ENCODE measurements around the gene AXL. TPM values are rescaled to one million over a fixed set of nuclear protein-coding genes. Genes with fewer than 3 reads are reported as not detected.
A peak's percentile ranks its signal among the peaks of the same experiment; 100 is the strongest.

The AXL gene
- total RNA-seq (2021; ENCODE audit: unreplicated experiment) (128 TPM), Bru-seq, nascent RNA (percentile 80 among the genes with signal in this experiment), BruChase-seq, experiment 1, labeled RNA remaining after a 2-hour chase (percentile 78 among the genes with signal in this experiment), BruChase-seq, experiment 2, labeled RNA remaining after a 6-hour chase (percentile 88 among the genes with signal in this experiment)
- polyA plus RNA-seq (2012; ENCODE audit: insufficient read length): 87.2 TPM
- long read RNA-seq, full-length matches to known transcripts: 39 of 169 reads
- long read RNA-seq, partial matches to known transcripts: 110 of 169 reads
- long read RNA-seq, other reads (novel, unspliced or antisense): 20 of 169 reads

- in situ Hi-C loops (cut with HindIII; ENCODE audit: low pct_unique_long_range_greater_than_20kb, low sequenced_read_pairs): no loop called here
- Histone ChIP-seq H3K4me1 (ENCODE audit: control insufficient read depth, insufficient read depth, low read length) (peaks cover 28% of the 10 kb centered on the region), H3K36me3 (ENCODE audit: control insufficient read depth, insufficient read depth, low read length) (no peaks in the 10 kb centered on the region), H3K27ac (ENCODE audit: low read length) (peak within 1 kb of the TSS; percentile 84), H3K27me3 (ENCODE audit: control insufficient read depth, insufficient read depth, low read length) (no peaks in the 10 kb centered on the region), H3K9me3 (ENCODE audit: control insufficient read depth, insufficient read depth, low read depth, low read length) (no peaks in the 10 kb centered on the region), H3K4me3 (ENCODE audit: low read depth in 2 of 2, low read length in 2 of 2) (peak within 1 kb of the TSS; percentile 56 to 80)
- intact Hi-C loops (cut with micrococcal nuclease; ENCODE audit: unreplicated experiment): no loop called here
- TF ChIP-seq POLR2AphosphoS5 (IDR thresholded peaks at IDR 0.05; ENCODE audit: low read depth, low read length): peak; percentile 29; the same call in 1 of the 2 replicates
- 0 out of 2 replicates have a peak, but pooled peaks have one; percentile 68 for TF ChIP-seq SIN3A (IDR thresholded peaks at IDR 0.05; ENCODE audit: borderline replicate concordance, insufficient read depth, low read depth, low read length)
- no peak for TF ChIP-seq REST (IDR thresholded peaks at IDR 0.05; ENCODE audit: insufficient read depth in 1 of 2, low read depth in 2 of 2, low read length in 1 of 2)
- ChIA-PET CTCF (interaction anchor here (0.5 to 0.8 kb wide), 3 partner anchors 29 to 85 kb away, joined by 3 to 11 read pairs (median 6); no protein-coding TSS in a partner anchor), POLR2A (no interaction called here)
- DNase-seq (ENCODE audit: low read depth, low spot score) (no peak), ATAC-seq (peak; percentile 78)
- no TSS peak for BruUV-seq (replicated peaks)
Observed at GRCh38 chr19:41218615-41219507, at the start of gene AXL. TSS of gene AXL (plus strand) at chr19:41219223. CDS start at chr19:41219393, 170 bp downstream.

DNA sequence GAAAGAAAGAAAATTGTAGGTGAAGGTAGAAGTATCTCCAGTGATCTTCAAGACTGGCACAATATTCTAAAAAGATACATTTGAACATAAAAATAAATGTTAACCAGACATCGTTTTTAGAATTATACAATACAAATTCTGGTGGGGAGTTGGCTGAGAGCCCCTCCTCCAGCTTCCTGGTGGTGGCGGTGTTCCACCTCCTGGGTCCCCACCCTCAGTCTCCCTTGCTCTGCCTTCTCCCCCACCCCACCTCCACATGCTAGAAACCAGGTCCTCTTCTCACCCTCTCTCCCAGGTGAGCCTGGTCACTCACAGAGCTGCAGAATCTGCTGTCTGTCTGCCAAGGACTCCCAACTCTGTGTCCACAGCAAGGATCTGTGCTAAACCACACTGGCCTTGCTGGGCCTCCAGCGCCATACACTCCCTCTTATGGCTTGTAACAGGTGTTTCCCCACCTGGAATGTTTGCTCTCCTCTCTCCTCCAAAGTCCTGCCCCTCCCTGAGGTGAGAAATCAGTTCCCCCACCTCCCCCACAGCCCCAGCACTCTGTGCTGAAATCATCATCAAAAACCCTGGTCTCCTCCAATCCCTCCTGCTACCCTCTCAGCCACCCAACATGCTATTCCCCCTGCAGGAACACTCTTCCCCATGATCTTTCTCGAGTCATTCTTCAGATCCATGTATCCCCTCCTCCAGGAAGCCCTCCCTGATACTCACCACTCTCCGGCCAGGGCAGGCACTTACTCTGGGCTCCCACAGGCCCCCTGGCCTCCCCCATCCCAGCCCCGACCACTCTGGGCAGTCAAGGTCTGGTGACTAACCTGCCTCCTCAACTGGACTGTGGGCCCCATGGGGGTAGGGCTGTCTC lies 46.5 kb upstream of the AXL start:
- no peaks in the 10 kb centered on the region for H3K36me3 ChIP-seq (ENCODE audit: control insufficient read depth, insufficient read depth, low read length)
- no peak for DNase-seq (ENCODE audit: low read depth, low spot score)
- no TSS peak for BruUV-seq (replicated peaks)
- ChIA-PET POLR2A (interaction anchor here (0.7 kb wide), 1 partner anchor 20 kb away, joined by 3 read pairs; no protein-coding TSS in a partner anchor), CTCF (no interaction called here)
- H3K4me3 ChIP-seq (ENCODE audit: low read depth in 2 of 2, low read length in 2 of 2): no peak overlapping the region
- no peak for TF ChIP-seq SIN3A (IDR thresholded peaks at IDR 0.05; ENCODE audit: borderline replicate concordance, insufficient read depth, low read depth, low read length)
- no peak for TF ChIP-seq TCF7L2 (IDR thresholded peaks at IDR 0.05; ENCODE audit: low read depth, low read length)
- TF ChIP-seq, protein P1, sequence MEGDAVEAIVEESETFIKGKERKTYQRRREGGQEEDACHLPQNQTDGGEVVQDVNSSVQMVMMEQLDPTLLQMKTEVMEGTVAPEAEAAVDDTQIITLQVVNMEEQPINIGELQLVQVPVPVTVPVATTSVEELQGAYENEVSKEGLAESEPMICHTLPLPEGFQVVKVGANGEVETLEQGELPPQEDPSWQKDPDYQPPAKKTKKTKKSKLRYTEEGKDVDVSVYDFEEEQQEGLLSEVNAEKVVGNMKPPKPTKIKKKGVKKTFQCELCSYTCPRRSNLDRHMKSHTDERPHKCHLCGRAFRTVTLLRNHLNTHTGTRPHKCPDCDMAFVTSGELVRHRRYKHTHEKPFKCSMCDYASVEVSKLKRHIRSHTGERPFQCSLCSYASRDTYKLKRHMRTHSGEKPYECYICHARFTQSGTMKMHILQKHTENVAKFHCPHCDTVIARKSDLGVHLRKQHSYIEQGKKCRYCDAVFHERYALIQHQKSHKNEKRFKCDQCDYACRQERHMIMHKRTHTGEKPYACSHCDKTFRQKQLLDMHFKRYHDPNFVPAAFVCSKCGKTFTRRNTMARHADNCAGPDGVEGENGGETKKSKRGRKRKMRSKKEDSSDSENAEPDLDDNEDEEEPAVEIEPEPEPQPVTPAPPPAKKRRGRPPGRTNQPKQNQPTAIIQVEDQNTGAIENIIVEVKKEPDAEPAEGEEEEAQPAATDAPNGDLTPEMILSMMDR (IDR thresholded peaks at IDR 0.05): no peak
- no peak for TF ChIP-seq POLR2AphosphoS5 (IDR thresholded peaks at IDR 0.05; ENCODE audit: low read depth, low read length)
- TF ChIP-seq REST (IDR thresholded peaks at IDR 0.05; ENCODE audit: insufficient read depth in 1 of 2, low read depth in 2 of 2, low read length in 1 of 2): no peak
- peaks cover 6% of the 10 kb centered on the region; the same call in 1 of the 2 replicates for H3K4me1 ChIP-seq (ENCODE audit: control insufficient read depth, insufficient read depth, low read length)
- no peak for ATAC-seq
- H3K9me3 ChIP-seq (ENCODE audit: control insufficient read depth, insufficient read depth, low read depth, low read length): no peaks in the 10 kb centered on the region
- H3K27ac ChIP-seq (ENCODE audit: low read length): no peak overlapping the region
- in situ Hi-C loops (cut with HindIII; ENCODE audit: low pct_unique_long_range_greater_than_20kb, low sequenced_read_pairs) (no loop called here), intact Hi-C loops (cut with micrococcal nuclease; ENCODE audit: unreplicated experiment) (no loop called here)
- H3K27me3 ChIP-seq (ENCODE audit: control insufficient read depth, insufficient read depth, low read length): no peaks in the 10 kb centered on the region

All from Panc1 (cell line).